GM12878 (cell line): ENCODE data around the gene LIN7A. TPM values are rescaled to one million over a fixed set of nuclear protein-coding genes. Genes with fewer than 3 reads are reported as not detected.

ENCODE experiments used
- ATAC-seq: fragments of 200-7000 bp; cut with Tn5 transposase; 3 replicates; pipeline ENCODE4 v1.9.1; 2020; ENCODE audit warnings: mild to moderate bottlenecking, moderate library complexity
- BruUV-seq: library from RNA; stranded (reverse); fragments of 400-500 nt; replicated peaks from 2 replicates; lab custom pipeline; 2021; lab: Mats Ljungman, UMichigan
- CTCF ChIA-PET: fragments of 300-600 bp; sonication (Branson Sonifier 250); formaldehyde crosslinking; extraction: SDS; loops from one replicate; lab custom pipeline; 2021; ENCODE audit warnings: inconsistent platforms; lab: Yijun Ruan, JAX
- POLR2A ChIA-PET: fragments of 350-600 bp; formaldehyde crosslinking; extraction: SDS; loops from one replicate; lab custom pipeline; 2021; ENCODE audit warnings: inconsistent platforms; lab: Charles Lee
- RAD21 ChIA-PET: fragments of 300-600 bp; sonication (Branson Sonifier 250); formaldehyde crosslinking; loops from one replicate; lab custom pipeline; 2023; ENCODE audit warnings: antibody characterized with exemption; ENCODE audit not compliant: unreplicated experiment; lab: Charles Lee
- SMC1A ChIA-PET: fragments of 300-600 bp; sonication (Branson Sonifier 250); formaldehyde crosslinking; loops from one replicate; lab custom pipeline; 2023; ENCODE audit not compliant: unreplicated experiment, uncharacterized antibody; lab: Charles Lee
- DNase-seq: peaks from one replicate; pipeline ENCODE4 v3.0.0-alpha.2; 2011; ENCODE audit warnings: low read depth, low spot score
- FAIRE-seq: peaks from 3 replicates; lab custom pipeline; 2011; peaks lifted over from hg19 to GRCh38; lab: Jason Lieb, UNC
- H2AFZ ChIP-seq: 2 replicates; pipeline ENCODE4 v1.6.0; 2011; ENCODE audit warnings: low read depth, low read length, control low read depth; ENCODE audit not compliant: control insufficient read depth
- H3K27ac ChIP-seq: 2 replicates; pipeline ENCODE4 v1.5.1; 2011; ENCODE audit warnings: control low read depth; ENCODE audit not compliant: control insufficient read depth, insufficient read depth
- H3K27me3 ChIP-seq, 2 experiments: replicated peaks in 1 of 2; 2 replicates each; pipeline versions ENCODE4 v1.6.0 to v1.6.1; 2011; ENCODE audit warnings: low read length in 1 of 2; ENCODE audit not compliant: control insufficient read depth in 2 of 2, insufficient read depth in 2 of 2
- H3K36me3 ChIP-seq, 2 experiments: 2 replicates each; pipeline ENCODE4 v1.5.1; 2011; ENCODE audit warnings: low read length in 1 of 2; ENCODE audit not compliant: control insufficient read depth in 2 of 2, insufficient read depth in 2 of 2
- H3K4me1 ChIP-seq: 2 replicates; pipeline ENCODE4 v1.6.1; 2011; ENCODE audit warnings: mild to moderate bottlenecking, low read length, moderate library complexity, mixed read lengths; ENCODE audit not compliant: control insufficient read depth, insufficient read depth
- H3K4me2 ChIP-seq: 2 replicates; pipeline ENCODE4 v1.6.0; 2011; ENCODE audit warnings: control low read depth; ENCODE audit not compliant: control insufficient read depth, insufficient read depth
- H3K4me3 ChIP-seq: fragments of 200-600 bp; sonication (generic); 2 replicates; pipeline ENCODE4 v1.5.1; 2016
- H3K79me2 ChIP-seq: 2 replicates; pipeline ENCODE4 v1.6.0; 2011; ENCODE audit warnings: low read length; ENCODE audit not compliant: control insufficient read depth, insufficient read depth
- H3K9ac ChIP-seq: 2 replicates; pipeline ENCODE4 v1.8.0; 2011; ENCODE audit warnings: low read length, control low read depth, mixed read lengths; ENCODE audit not compliant: control insufficient read depth, insufficient read depth
- H3K9me3 ChIP-seq: replicated peaks from 3 replicates; pipeline ENCODE4 v1.5.1; 2011; ENCODE audit warnings: mild to moderate bottlenecking, low read length; ENCODE audit not compliant: control insufficient read depth, insufficient read depth
- H4K20me1 ChIP-seq: 2 replicates; pipeline ENCODE4 v1.6.0; 2011; ENCODE audit not compliant: control insufficient read depth, insufficient read depth
- ASH2L ChIP-seq: fragments of 300-600, 200-600 bp; sonication (generic); IDR thresholded peaks from 2 replicates; pipeline ENCODE4 v1.6.1; 2017; ENCODE audit warnings: low read depth, mild to moderate bottlenecking, borderline replicate concordance
- ATF3 ChIP-seq: IDR thresholded peaks from 2 replicates; pipeline ENCODE4 v1.6.1; 2011; ENCODE audit warnings: low read depth, mild to moderate bottlenecking, low read length, moderate library complexity, borderline replicate concordance; ENCODE audit errors: extremely low read depth
- CHD1 ChIP-seq: IDR thresholded peaks from 2 replicates; pipeline ENCODE4 v1.6.1; 2012; ENCODE audit warnings: low read depth, low read length, improper control_type of control experiment
- DPF2 ChIP-seq: fragments of 450-650 bp; IDR thresholded peaks from 2 replicates; pipeline ENCODE4 v1.6.1; 2017; ENCODE audit warnings: mild to moderate bottlenecking
- GATAD2B ChIP-seq: fragments of 450-650 bp; conservative IDR thresholded peaks from 2 replicates; pipeline ENCODE4 v1.6.1; 2017; ENCODE audit warnings: low read depth, mild to moderate bottlenecking, moderate library complexity
- MAX ChIP-seq: IDR thresholded peaks from 2 replicates; pipeline ENCODE4 v1.6.1; 2012; ENCODE audit warnings: low read depth, low read length, improper control_type of control experiment
- MEF2A ChIP-seq: IDR thresholded peaks from 2 replicates; pipeline ENCODE4 v1.6.1; 2011; ENCODE audit warnings: low read depth, mild to moderate bottlenecking, low read length, moderate library complexity; ENCODE audit not compliant: insufficient read depth
- MEF2B ChIP-seq: fragments of 450-650 bp; IDR thresholded peaks from 2 replicates; pipeline ENCODE4 v1.6.1; 2018; ENCODE audit warnings: mild to moderate bottlenecking, moderate library complexity; ENCODE audit not compliant: partially characterized antibody, poor library complexity, severe bottlenecking
- NBN ChIP-seq: fragments of 450-650 bp; IDR thresholded peaks from 2 replicates; pipeline ENCODE4 v1.6.1; 2016
- NFYA ChIP-seq: IDR thresholded peaks from 2 replicates; pipeline ENCODE4 v1.6.1; 2011; ENCODE audit warnings: low read depth, mild to moderate bottlenecking, low read length, improper control_type of control experiment, borderline replicate concordance
- NRF1 ChIP-seq: conservative IDR thresholded peaks from 2 replicates; pipeline ENCODE4 v1.6.1; 2011; ENCODE audit warnings: mild to moderate bottlenecking, low read depth, low read length, improper control_type of control experiment
- PAX5 ChIP-seq: IDR thresholded peaks from 2 replicates; pipeline ENCODE4 v1.6.1; 2011; ENCODE audit warnings: low read depth, low read length, borderline replicate concordance
- POLR2A ChIP-seq: IDR thresholded peaks from 2 replicates; pipeline ENCODE4 v1.6.1; 2011; ENCODE audit warnings: low read depth, mild to moderate bottlenecking, low read length
- RB1 ChIP-seq: fragments of 450-650 bp; formaldehyde crosslinking; IDR thresholded peaks from 2 replicates; pipeline ENCODE4 v1.6.1; 2017; ENCODE audit warnings: mild to moderate bottlenecking, borderline replicate concordance
- RUNX3 ChIP-seq: IDR thresholded peaks from 2 replicates; pipeline ENCODE4 v1.6.1; 2012; ENCODE audit warnings: low read length, inconsistent platforms
- SP1 ChIP-seq: IDR thresholded peaks from one replicate; pipeline ENCODE4 v1.6.1; 2011; ENCODE audit warnings: low read depth, low read length
- ZBED1 ChIP-seq: IDR thresholded peaks from 2 replicates; pipeline ENCODE4 v1.6.1; 2016; ENCODE audit warnings: borderline replicate concordance
- ZNF24 ChIP-seq: fragments of 450-650 bp; IDR thresholded peaks from 2 replicates; pipeline ENCODE4 v1.6.1; 2017; ENCODE audit warnings: antibody characterized with exemption, mild to moderate bottlenecking
- ZNF687 ChIP-seq: fragments of 450-650 bp; IDR thresholded peaks from 2 replicates; pipeline ENCODE4 v1.6.1; 2017; ENCODE audit warnings: mild to moderate bottlenecking, moderate library complexity
- ZZZ3 ChIP-seq: IDR thresholded peaks from 2 replicates; pipeline ENCODE4 v1.6.1; 2011; ENCODE audit warnings: low read depth; ENCODE audit not compliant: control insufficient read depth, insufficient read length
- in situ Hi-C: fragments of 300-500 bp; cut with MboI; formaldehyde crosslinking; loops from 9 replicates; pipeline ENCODE4 v1.14.3; 2018; ENCODE audit warnings: mixed read lengths
- intact Hi-C: fragments of 100-400 bp; cut with micrococcal nuclease; formaldehyde crosslinking; loops from one replicate; pipeline ENCODE4 v1.14.2; 2022; ENCODE audit not compliant: unreplicated experiment
- polyA plus RNA-seq, 11 experiments: library from polyadenylated mRNA; depleted of rRNA in 4 of 11; unstranded in 6 of 11; stranded (reverse) in 5 of 11; fragments of >200 nt; fragmentation: Nextera tagmentation in 4 of 11; fragmentation: Illumina TruSeq in 1 of 11; extraction: Ambion mirVana in 4 of 11; extraction: Trizol in 1 of 11; gene quantifications; 1 replicate in 1 of 11; 2 replicates in 10 of 11; pipeline versions ENCODE4 v1.2.1 to v1.2.3, GENCODE V29; 2011 to 2016; ENCODE audit warnings: inconsistent platforms in 2 of 11, missing spikeins in 2 of 11, low read depth in 1 of 11
- total RNA-seq, 4 experiments: library from RNA; depleted of rRNA in 3 of 4; stranded (reverse); fragments of >200 nt in 3 of 4; fragmentation: Illumina TruSeq in 1 of 4; extraction: Trizol in 1 of 4; gene quantifications; 2 replicates each; pipeline versions ENCODE4 v1.2.1 to v1.2.3, GENCODE V29; 2013 to 2021

Gene LIN7A
- total and polyA plus RNA-seq, 10 of the 15 experiments (the other 5 are each of a cell fraction or from before 2014, with no cell fraction given) = 0.04 to 0.93 (median 0.35) TPM; not detected in 1

GRCh38 chr12:80791863-80792262 is 145.9 kb downstream of the LIN7A start:
- H4K20me1 ChIP-seq = no peaks in the 10 kb centered on the region
- ATAC-seq = peak; percentile 72
- SMC1A ChIA-PET = interaction anchor here (0.6 to 1.4 kb wide), 4 partner anchors 10 to 1497 kb away, joined by 3 to 4 read pairs (median 3); no protein-coding TSS in a partner anchor
- CTCF ChIA-PET = no interaction called here
- H3K4me2 ChIP-seq = no peak overlapping the region
- no peak overlapping the region for H3K27ac ChIP-seq
- H3K27me3 ChIP-seq = no peaks in the 10 kb centered on the region
- POLR2A ChIA-PET = no interaction called here
- no peak for FAIRE-seq
- DNase-seq = no peak
- H3K79me2 ChIP-seq = no peaks in the 10 kb centered on the region
- no peak overlapping the region for H3K9ac ChIP-seq
- intact Hi-C loops = no loop called here
- no peaks in the 10 kb centered on the region for H3K36me3 ChIP-seq
- no peak overlapping the region for H3K4me3 ChIP-seq
- no peak for TF ChIP-seq POLR2A
- no peak for TF ChIP-seq ZNF687
- no peak for TF ChIP-seq ZZZ3
- no peak for TF ChIP-seq MAX
- TF ChIP-seq ATF3 = no peak
- no peak for TF ChIP-seq DPF2
- no peak for TF ChIP-seq ZBED1
- no peak for TF ChIP-seq CHD1
- no peak for TF ChIP-seq MEF2B
- TF ChIP-seq NBN = no peak
- no peak for TF ChIP-seq ASH2L
- TF ChIP-seq GATAD2B = no peak
- no peak for TF ChIP-seq NFYA
- TF ChIP-seq RB1 = no peak
- TF ChIP-seq SP1 = no peak
- no peak for TF ChIP-seq PAX5
- no peak for TF ChIP-seq ZNF24
- TF ChIP-seq RUNX3 = no peak
- no peak for TF ChIP-seq MEF2A
- TF ChIP-seq NRF1 = no peak
- in situ Hi-C loops = no loop called here
- H3K4me1 ChIP-seq = no peaks in the 10 kb centered on the region; the same call in 1 of the 2 replicates
- no peak overlapping the region for H2AFZ ChIP-seq
- BruUV-seq = no TSS peak
- no peaks in the 10 kb centered on the region; the same call in 1 of the 3 replicates for H3K9me3 ChIP-seq
- RAD21 ChIA-PET = interaction anchor here (0.6 kb wide), 1 partner anchor 11 kb away, joined by 3 read pairs; no protein-coding TSS in a partner anchor
